GM12801 (cell line): ENCODE results near the gene NPC1.

Source experiments
- TF ChIP-seq, protein P1 (sequence below): IDR thresholded peaks from one replicate; pipeline ENCODE4 v1.5.1; 2011; ENCODE audit warnings: control low read depth; ENCODE audit not compliant: insufficient read length; ENCODE audit errors: extremely low read depth

The NPC1 gene

GRCh38 chr18:23523429-23524212 is 62.7 kb downstream of the NPC1 start:
- TF ChIP-seq, protein P1, sequence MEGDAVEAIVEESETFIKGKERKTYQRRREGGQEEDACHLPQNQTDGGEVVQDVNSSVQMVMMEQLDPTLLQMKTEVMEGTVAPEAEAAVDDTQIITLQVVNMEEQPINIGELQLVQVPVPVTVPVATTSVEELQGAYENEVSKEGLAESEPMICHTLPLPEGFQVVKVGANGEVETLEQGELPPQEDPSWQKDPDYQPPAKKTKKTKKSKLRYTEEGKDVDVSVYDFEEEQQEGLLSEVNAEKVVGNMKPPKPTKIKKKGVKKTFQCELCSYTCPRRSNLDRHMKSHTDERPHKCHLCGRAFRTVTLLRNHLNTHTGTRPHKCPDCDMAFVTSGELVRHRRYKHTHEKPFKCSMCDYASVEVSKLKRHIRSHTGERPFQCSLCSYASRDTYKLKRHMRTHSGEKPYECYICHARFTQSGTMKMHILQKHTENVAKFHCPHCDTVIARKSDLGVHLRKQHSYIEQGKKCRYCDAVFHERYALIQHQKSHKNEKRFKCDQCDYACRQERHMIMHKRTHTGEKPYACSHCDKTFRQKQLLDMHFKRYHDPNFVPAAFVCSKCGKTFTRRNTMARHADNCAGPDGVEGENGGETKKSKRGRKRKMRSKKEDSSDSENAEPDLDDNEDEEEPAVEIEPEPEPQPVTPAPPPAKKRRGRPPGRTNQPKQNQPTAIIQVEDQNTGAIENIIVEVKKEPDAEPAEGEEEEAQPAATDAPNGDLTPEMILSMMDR = no peak

DNA sequence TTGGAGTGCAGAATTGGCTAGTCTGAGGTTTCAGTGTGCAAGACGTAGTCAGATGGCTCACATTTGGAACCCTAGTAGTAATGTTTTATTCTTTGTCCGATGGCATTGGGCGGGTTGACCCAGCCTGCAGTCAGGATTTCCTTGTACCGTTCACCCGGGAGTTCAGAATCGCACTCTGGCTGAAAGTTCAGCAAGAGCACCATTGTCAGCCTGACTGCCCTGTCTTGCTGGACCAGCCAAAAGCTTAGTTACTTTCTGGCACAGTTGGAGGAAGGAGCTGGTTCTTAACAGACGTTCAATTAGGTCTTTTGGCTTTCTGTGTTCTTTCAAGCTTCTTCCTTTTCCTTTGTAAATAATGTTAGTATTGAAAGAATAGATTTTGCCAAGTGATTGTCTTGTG is 64.4 kb downstream of the NPC1 start:
- TF ChIP-seq, protein P1 = no peak

- TF ChIP-seq, protein P1 = no peak
These were observed 65.0 kb downstream of the NPC1 start for GRCh38 chr18:23521271-23521670.

DNA sequence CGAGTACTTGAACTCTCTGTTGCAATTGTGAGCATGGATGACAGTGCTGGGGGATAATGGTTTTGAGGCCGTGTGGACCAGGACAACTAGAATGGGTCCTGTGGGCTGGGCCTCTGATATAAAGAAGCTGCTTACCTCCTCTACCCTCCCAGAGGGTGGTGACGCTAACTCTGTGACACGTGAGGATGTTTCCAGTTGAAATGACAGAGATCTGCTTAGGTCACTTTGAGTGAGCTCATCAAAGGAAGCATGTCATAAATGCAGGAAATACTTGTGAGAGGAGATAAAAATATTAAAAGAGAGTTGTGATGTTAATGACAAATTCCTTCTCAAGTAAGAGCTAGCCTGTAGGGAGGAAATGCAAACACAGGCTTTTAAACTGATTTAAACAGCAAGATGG is 66.6 kb downstream of the NPC1 start:
- TF ChIP-seq, protein P1 = no peak

DNA sequence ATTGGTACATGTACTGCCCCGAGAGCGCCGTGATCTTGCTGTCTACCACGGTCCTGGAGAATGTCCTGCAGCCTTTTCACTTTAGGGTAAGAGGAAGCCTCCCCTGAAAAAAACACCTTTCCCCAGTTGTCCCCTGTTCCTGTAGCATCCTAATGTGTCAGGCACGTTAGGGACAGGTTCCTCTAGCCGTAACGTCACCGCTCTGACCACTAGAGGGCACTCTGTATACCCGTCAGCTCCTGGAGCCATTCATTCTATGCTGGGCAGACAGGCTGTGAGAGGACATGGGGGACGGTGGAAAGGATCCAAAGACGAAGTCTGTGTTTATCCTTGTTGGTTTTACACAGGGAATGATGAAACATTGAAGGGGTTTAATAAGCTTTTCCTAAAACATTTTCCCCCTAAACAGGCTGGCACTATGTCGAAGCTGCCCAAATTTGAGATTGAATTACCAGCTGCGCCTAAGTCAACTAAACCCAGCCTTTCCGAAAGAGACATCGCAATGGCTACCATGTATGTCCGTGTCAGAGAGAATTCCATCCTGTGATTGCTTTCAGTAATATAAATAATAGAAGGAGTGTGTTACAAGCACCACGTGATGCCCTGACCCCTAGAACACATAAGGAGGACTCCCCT is 70.3 kb downstream of the NPC1 start:
- TF ChIP-seq, protein P1 = no peak

DNA sequence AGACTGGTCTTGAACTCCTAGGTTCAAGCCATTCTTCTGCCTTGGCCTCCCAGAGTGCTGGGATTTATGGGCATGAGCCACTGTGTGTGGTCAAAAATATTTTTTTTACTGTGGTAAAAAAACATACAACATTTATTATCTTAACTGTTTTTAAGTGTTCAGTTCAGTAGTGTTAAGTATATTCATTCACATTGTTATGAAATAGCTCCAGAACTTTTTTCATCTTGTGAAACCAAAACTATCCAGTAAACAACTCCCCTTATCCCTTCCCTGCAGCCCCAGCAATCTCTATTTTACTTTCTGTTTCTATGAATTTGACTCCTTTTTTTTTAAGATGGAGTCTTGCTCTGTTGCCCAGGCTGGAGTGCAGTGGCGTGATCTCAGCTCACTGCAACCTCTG is 73.7 kb downstream of the NPC1 start:
- TF ChIP-seq, protein P1 = no peak

DNA sequence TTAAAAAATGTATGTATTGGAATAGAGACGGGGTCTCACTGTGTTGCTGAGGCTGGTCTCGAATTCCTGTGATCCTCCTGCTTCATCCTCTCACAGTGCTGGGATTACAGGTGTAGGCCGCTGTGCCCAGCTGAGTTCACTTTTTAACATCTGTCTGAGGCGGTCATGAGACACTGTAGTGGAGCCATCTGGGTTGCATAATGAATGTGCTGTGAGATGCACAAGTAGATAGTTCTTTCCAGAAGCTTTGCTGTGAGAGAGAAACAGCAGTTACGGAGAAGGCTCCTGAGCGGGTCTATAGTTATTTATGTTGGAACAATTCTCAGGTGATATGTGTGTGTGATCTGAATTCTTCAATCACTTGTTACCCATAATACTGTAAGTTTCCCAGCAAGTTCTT is 79.9 kb downstream of the NPC1 start:
- TF ChIP-seq, protein P1 = no peak
